Activated T-helper 2 cell treated with anti-CD3 and anti-CD28 coated beads, Interferon-gamma antibody, Interleukin-2, Interleukin-4, amounts not matched to agents 10 μg/mL and 5 μg/mL and 100 μg/mL, durations not matched to agents 14 hours and 24 hours and 36 hours (primary cell): ENCODE measurements around the gene AMBRA1. TPM values are rescaled to one million over a fixed set of nuclear protein-coding genes. Genes with fewer than 3 reads are reported as not detected.

Experiments used
- DNase-seq: peaks from one replicate; pipeline ENCODE4 v3.0.0; 2021; ENCODE audit warnings: low spot score
- H3K27ac Mint-ChIP-seq: one replicate; pipeline ENCODE4 v1.8.0; 2021; ENCODE audit warnings: mixed read lengths
- H3K27me3 Mint-ChIP-seq: one replicate; pipeline ENCODE4 v1.8.0; 2021; ENCODE audit warnings: low read depth, mixed read lengths
- H3K36me3 Mint-ChIP-seq: one replicate; pipeline ENCODE4 v1.8.0; 2021; ENCODE audit warnings: low read depth, mixed read lengths
- H3K4me1 Mint-ChIP-seq: one replicate; pipeline ENCODE4 v1.8.0; 2021; ENCODE audit warnings: low read depth, mixed read lengths
- H3K4me3 Mint-ChIP-seq: one replicate; pipeline ENCODE4 v1.8.0; 2021; ENCODE audit warnings: low read depth, mild to moderate bottlenecking, moderate library complexity, mixed read lengths
- H3K9me3 Mint-ChIP-seq: one replicate; pipeline ENCODE4 v1.8.0; 2021; ENCODE audit warnings: mixed read lengths
- intact Hi-C: fragments of 100-400 bp; cut with micrococcal nuclease; formaldehyde crosslinking; loops from one replicate; pipeline ENCODE4 v1.15.1; 2023
- total RNA-seq: library from RNA; stranded (reverse); gene quantifications from 2 replicates; pipeline ENCODE4 v1.2.3, GENCODE V29; 2022

AMBRA1 gene, protein sequence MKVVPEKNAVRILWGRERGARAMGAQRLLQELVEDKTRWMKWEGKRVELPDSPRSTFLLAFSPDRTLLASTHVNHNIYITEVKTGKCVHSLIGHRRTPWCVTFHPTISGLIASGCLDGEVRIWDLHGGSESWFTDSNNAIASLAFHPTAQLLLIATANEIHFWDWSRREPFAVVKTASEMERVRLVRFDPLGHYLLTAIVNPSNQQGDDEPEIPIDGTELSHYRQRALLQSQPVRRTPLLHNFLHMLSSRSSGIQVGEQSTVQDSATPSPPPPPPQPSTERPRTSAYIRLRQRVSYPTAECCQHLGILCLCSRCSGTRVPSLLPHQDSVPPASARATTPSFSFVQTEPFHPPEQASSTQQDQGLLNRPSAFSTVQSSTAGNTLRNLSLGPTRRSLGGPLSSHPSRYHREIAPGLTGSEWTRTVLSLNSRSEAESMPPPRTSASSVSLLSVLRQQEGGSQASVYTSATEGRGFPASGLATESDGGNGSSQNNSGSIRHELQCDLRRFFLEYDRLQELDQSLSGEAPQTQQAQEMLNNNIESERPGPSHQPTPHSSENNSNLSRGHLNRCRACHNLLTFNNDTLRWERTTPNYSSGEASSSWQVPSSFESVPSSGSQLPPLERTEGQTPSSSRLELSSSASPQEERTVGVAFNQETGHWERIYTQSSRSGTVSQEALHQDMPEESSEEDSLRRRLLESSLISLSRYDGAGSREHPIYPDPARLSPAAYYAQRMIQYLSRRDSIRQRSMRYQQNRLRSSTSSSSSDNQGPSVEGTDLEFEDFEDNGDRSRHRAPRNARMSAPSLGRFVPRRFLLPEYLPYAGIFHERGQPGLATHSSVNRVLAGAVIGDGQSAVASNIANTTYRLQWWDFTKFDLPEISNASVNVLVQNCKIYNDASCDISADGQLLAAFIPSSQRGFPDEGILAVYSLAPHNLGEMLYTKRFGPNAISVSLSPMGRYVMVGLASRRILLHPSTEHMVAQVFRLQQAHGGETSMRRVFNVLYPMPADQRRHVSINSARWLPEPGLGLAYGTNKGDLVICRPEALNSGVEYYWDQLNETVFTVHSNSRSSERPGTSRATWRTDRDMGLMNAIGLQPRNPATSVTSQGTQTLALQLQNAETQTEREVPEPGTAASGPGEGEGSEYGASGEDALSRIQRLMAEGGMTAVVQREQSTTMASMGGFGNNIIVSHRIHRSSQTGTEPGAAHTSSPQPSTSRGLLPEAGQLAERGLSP (N-terminal part only)
- 31.5 and 32.7 TPM in 2 replicates for total RNA-seq

DNA sequence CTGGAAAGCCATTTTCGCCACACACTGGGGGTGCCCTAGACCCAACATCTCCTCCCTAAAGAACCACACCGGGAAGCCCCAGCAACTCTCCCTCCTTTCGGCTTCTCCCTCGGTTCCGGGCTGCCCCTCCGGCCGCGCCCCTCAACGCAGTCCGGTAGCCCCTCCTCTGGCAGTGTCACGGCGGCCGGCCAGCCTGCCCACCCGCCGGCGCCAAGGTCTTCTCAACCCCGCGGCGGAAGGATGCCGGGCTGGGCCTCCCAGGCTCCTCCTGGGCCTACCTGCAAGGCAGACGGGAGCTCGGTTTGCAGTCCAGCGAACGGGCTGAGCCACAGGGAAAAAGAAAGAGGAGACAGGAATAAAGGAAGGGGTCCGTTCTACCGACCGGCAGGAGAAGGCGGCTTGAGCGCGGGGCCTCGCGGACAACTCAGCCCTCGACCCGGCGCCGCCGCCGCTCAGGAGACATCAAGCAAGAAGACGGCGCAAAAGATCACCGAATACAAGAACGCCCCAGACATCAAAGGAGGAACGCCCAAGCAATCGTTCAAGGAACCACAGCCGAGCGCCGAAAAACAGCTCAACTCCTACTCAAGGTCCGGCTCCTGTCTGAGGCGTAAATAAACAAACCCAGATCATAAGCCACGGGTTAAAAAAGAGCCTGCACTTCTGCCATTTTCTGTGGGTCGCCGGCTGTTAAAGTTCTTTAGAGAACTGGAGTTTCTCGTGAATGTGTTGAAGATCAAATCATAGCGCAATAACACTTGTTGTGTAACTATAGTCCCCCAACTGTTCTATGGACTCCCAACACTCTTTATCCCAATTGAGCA lies at the start of gene AMBRA1:
AMBRA1 (minus strand) TSS at position 474 of the 824 bp plus-strand sequence. CDS start 45,643 bp downstream, outside the sequence.
- Mint-ChIP-seq H3K9me3 (no peaks in the 10 kb centered on the region), H3K36me3 (peaks cover 13% of the 10 kb centered on the region), H3K27ac (peak within 1 kb of the TSS; percentile 82), H3K4me3 (peak within 1 kb of the TSS; percentile 90), H3K27me3 (no peaks in the 10 kb centered on the region), H3K4me1 (peaks cover 37% of the 10 kb centered on the region)
- intact Hi-C loops: loop anchor here (1.0 kb wide), 1 partner anchor 24 kb away; the partner anchor contains the start of genes ATG13 and HARBI1
- DNase-seq: peak; percentile 82

DNA sequence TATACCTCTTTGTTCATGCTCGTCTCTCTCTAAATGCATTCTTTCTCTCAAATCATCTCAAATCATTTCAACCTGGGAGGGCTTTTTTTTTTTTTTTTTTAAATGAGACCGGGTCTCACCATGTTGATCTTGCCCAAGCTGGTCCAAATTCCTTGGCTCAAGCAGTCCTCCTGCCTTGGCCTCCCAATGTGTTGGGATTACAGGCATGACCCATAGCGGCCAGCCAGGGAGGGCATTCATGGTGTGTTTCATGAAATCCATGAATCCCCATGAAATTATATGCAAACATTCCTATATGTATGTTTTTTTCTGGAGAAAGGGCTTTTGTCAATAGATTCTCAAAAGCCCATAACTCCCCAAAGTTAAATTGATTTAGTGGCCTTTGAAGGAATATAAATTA lies 49.7 kb upstream of the AMBRA1 start:
- intact Hi-C loops: no loop called here
- Mint-ChIP-seq H3K27ac (no peak overlapping the region), H3K4me1 (peaks cover 8% of the 10 kb centered on the region), H3K27me3 (no peaks in the 10 kb centered on the region), H3K36me3 (peaks cover 61% of the 10 kb centered on the region), H3K9me3 (peaks cover 8% of the 10 kb centered on the region), H3K4me3 (no peak overlapping the region)
- DNase-seq: no peak

DNA sequence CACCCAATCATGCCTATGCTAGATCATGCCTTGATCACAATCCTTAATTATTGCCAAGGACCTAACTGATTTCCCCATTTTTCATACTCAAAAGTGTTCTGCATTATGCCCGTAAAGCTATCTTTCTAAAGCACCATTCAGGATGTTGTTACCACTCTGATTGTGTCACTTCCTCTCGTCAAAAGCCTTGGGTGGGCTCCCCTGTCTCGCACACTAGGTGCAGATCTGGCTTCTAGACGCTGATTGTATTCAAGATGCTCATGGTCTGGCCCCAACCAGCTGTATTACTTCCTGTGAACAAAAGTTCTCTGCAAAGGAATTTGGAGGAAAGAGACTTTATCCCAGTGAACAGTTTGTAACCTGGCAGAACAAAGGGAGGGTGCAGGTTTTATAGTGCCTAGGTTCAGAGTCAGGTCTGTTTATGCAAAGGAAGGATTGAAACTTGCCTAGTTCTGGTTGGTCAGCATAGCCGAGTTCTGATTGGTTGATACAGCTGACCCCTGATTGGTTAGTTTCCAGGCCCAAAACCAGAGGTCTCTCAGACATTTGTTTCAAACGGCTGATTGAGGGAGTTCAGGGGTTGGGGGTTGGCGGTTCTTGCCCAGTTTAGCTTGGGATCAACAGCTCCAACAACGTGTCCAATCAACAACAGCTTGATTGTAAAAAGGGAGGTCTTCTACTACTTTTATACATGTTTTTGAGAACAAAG lies 49.0 kb upstream of the AMBRA1 start:
- intact Hi-C loops: no loop called here
- no peaks in the 10 kb centered on the region for H3K27me3 Mint-ChIP-seq
- H3K36me3 Mint-ChIP-seq: peaks cover 64% of the 10 kb centered on the region
- H3K4me1 Mint-ChIP-seq: peaks cover 8% of the 10 kb centered on the region
- H3K9me3 Mint-ChIP-seq: peaks cover 11% of the 10 kb centered on the region
- no peak overlapping the region for H3K4me3 Mint-ChIP-seq
- no peak for DNase-seq
- no peak overlapping the region for H3K27ac Mint-ChIP-seq

GRCh38 chr11:46641639-46642038 lies 47.8 kb upstream of the AMBRA1 start:
- intact Hi-C loops: no loop called here
- no peak for DNase-seq
- Mint-ChIP-seq H3K4me3 (no peak overlapping the region), H3K4me1 (peaks cover 8% of the 10 kb centered on the region), H3K27me3 (no peaks in the 10 kb centered on the region), H3K9me3 (peaks cover 11% of the 10 kb centered on the region), H3K36me3 (peaks cover 61% of the 10 kb centered on the region), H3K27ac (no peak overlapping the region)

DNA sequence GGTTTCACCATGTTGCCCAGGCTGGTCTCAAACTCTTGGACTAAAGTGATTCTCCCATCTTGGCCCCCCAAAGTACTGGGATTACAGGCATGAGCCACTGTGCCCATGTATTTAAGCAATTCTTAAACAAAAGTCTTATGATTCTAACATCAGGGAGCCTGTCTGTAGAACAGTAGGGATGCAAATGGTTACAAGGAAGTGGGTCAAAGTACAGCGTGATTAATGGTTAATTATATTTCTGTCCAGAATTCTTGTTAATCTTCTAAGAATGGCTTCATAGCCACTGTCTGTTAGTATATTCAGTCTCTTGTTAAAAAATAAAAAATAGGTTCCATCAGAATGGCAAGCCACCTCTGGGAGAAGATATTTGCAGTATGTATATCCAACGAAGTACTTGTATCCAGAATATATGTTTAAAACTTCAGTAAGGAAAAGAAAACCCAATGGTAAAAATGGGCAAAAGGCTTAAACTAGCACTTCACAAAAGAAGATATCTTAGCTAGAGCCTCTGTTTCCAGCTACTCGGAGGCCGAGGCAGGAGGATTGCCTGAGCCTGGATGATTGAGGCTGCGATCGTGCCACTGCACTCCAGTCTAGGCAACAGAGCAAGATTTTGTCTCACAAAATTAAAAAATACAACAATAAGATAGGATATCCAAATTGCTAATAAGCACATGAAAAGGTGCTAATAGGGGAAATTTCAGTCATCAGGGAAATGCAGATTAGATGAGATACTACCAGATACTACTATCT lies 46.4 kb upstream of the AMBRA1 start:
- H3K27ac Mint-ChIP-seq: no peak overlapping the region
- DNase-seq: no peak
- no peaks in the 10 kb centered on the region for H3K27me3 Mint-ChIP-seq
- no peak overlapping the region for H3K4me3 Mint-ChIP-seq
- peaks cover 8% of the 10 kb centered on the region for H3K4me1 Mint-ChIP-seq
- intact Hi-C loops: no loop called here
- H3K36me3 Mint-ChIP-seq: peaks cover 51% of the 10 kb centered on the region
- peaks cover 11% of the 10 kb centered on the region for H3K9me3 Mint-ChIP-seq

DNA sequence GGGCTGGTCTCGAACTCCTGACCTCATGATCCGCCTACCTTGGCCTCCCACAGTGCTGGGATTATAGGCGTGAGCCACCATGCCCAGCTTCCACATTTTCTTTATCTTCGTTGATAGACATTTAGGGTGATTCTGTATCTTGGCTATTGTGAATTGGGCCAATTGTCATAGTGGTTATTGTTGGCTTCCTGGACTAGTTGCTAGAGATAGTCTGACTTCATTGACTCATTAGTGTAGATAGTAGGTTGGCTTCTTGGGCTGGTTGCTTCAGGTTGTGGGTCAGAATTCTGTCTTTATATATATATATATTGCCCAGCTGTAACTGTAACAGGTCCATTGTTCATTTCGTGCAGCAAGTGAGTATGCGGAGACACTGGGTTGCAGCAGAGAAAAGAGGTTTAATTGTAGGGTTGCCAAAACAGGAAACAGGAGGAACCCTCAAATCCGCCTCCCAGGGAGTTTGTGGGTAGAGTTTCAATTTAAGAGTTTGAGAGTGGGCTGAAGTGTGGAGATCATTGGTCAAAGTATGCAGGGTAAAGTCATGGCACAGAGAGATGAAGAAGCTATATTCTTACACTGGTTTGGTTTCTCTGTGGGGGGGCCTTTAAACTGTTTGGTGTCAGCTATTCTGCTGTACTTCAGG lies 45.5 kb upstream of the AMBRA1 start:
- no peak for DNase-seq
- H3K4me1 Mint-ChIP-seq: peaks cover 8% of the 10 kb centered on the region
- no peak overlapping the region for H3K4me3 Mint-ChIP-seq
- H3K36me3 Mint-ChIP-seq: peaks cover 44% of the 10 kb centered on the region
- H3K27me3 Mint-ChIP-seq: no peaks in the 10 kb centered on the region
- intact Hi-C loops: no loop called here
- H3K27ac Mint-ChIP-seq: no peak overlapping the region
- peaks cover 11% of the 10 kb centered on the region for H3K9me3 Mint-ChIP-seq

DNA sequence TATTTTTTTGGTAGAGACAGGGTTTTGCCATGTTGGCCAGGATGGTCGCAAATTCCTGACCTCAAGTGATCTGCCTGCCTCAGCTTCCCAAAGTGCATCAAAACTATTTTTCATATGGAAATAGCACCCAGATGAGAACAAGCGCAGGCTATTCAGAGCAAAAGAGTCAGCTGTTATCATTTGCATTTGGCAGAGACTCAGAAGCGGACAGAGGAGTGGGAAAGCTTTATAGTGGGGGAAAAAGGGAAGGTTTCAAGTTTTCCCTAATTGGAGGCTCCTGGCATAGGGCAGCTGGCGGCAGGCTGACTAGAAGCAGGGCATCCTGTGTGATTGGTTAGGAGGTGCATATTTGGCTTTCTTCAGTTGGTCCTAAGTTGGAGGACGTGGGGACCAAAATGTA lies 43.7 kb upstream of the AMBRA1 start:
- H3K27ac Mint-ChIP-seq: no peak overlapping the region
- H3K9me3 Mint-ChIP-seq: peaks cover 11% of the 10 kb centered on the region
- no peaks in the 10 kb centered on the region for H3K27me3 Mint-ChIP-seq
- no peak for DNase-seq
- intact Hi-C loops: no loop called here
- peaks cover 32% of the 10 kb centered on the region for H3K36me3 Mint-ChIP-seq
- H3K4me3 Mint-ChIP-seq: no peak overlapping the region
- peaks cover 6% of the 10 kb centered on the region for H3K4me1 Mint-ChIP-seq

- peaks cover 11% of the 10 kb centered on the region for H3K9me3 Mint-ChIP-seq
These were observed 41.8 kb upstream of the AMBRA1 start for GRCh38 chr11:46635557-46636139.

DNA sequence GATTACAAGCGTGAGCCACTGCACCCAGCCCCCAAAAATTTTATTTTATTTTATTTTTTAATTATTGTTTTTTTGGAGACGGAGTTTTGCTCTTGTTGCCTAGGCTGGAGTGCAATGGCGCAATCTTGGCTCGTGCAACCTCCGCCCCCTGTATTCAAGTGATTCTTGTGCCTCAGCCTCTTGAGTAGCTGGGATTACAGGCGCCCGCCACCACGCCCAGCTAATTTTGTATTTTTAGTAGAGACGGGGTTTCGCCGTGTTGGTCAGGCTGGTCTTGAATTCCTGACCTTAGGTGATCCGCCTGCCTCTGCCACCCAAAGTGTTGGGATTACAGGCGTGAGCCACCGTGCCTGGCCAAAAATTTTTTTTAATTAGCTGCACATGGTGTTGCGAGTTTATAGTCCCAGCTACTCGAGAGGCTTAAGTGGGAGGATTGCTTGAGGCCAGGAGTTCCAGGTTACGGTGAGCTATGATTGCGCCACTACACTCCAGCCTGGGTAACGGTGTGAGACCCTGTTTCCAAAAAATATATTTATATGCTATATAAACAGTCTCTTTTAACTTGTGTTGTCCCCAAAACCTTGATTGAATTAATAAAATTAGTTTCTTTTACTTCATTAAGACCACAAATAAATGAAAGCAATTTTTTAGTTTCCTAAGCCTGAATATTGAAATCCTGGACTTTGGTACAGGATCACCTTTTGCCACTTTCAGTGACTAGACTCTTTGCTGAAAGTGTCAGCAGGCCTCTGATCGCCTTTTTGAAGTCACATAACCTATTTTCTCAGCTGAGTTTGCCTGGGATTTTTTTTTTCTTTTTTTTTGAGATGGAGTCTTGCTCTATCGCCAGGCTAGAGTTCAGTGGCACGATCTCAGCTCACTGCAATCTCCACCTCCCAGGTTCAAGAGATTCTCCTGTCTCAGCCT lies 39.7 kb upstream of the AMBRA1 start:
- intact Hi-C loops: no loop called here
- H3K27me3 Mint-ChIP-seq: no peaks in the 10 kb centered on the region
- no peak overlapping the region for H3K27ac Mint-ChIP-seq
- H3K4me3 Mint-ChIP-seq: no peak overlapping the region
- H3K4me1 Mint-ChIP-seq: no peaks in the 10 kb centered on the region
- H3K36me3 Mint-ChIP-seq: peaks cover 31% of the 10 kb centered on the region
- H3K9me3 Mint-ChIP-seq: peaks cover 3% of the 10 kb centered on the region
- DNase-seq: no peak

More at GRCh38 chr11:46635557-46636139, 41.8 kb upstream of the AMBRA1 start:
- Mint-ChIP-seq H3K27ac (no peak overlapping the region), H3K36me3 (peaks cover 39% of the 10 kb centered on the region), H3K4me3 (no peak overlapping the region), H3K27me3 (no peaks in the 10 kb centered on the region), H3K4me1 (peaks cover 6% of the 10 kb centered on the region)
- DNase-seq: no peak
- intact Hi-C loops: no loop called here

GRCh38 chr11:46632502-46632901 lies 38.7 kb upstream of the AMBRA1 start:
- Mint-ChIP-seq H3K27ac (no peak overlapping the region), H3K36me3 (peaks cover 26% of the 10 kb centered on the region), H3K27me3 (no peaks in the 10 kb centered on the region), H3K4me1 (no peaks in the 10 kb centered on the region), H3K4me3 (no peak overlapping the region), H3K9me3 (no peaks in the 10 kb centered on the region)
- intact Hi-C loops: no loop called here
- no peak for DNase-seq
